CD4-positive, alpha-beta T cell (primary cell): ENCODE measurements around the gene GSTM4. TPM values are rescaled to one million over a fixed set of nuclear protein-coding genes. Genes with fewer than 3 reads are reported as not detected.
A peak's percentile ranks its signal among the peaks of the same experiment; 100 is the strongest.

ENCODE experiments used
- ATAC-seq: fragments of 200-7000 bp; cut with Tn5 transposase; one replicate; pipeline ENCODE4 v1.10.0; 2022; ENCODE audit warnings: mild to moderate bottlenecking; ENCODE audit not compliant: poor library complexity
- CTCF ChIA-PET: fragments of 350-600 bp; sonication (Branson Sonifier 250); formaldehyde crosslinking; loops from one replicate; lab custom pipeline; 2021; ENCODE audit warnings: antibody characterized with exemption, inconsistent platforms; lab: Charles Lee
- POLR2A ChIA-PET: fragments of 350-600 bp; sonication (Branson Sonifier 250); formaldehyde crosslinking; loops from one replicate; lab custom pipeline; 2021; ENCODE audit warnings: antibody characterized with exemption, inconsistent platforms; lab: Charles Lee
- DNase-seq, 14 experiments: peaks; one replicate each; pipeline ENCODE4 v3.0.0-alpha.2; 2013 to 2020; ENCODE audit warnings: mixed read lengths in 2 of 14
- H3K27ac ChIP-seq, 2 donors: one replicate each; pipeline versions ENCODE4 v1.5.1 to v1.7.0; 2013; ENCODE audit warnings: low read length in 2 of 2, low read depth in 1 of 2, mild to moderate bottlenecking in 1 of 2
- H3K27me3 ChIP-seq, 2 experiments: 1 replicate in 1 of 2; 2 replicates in 1 of 2; pipeline versions ENCODE4 v1.6.1 to v1.7.0; 2013; ENCODE audit warnings: low read length in 2 of 2, control low read depth in 1 of 2, mild to moderate bottlenecking in 1 of 2, moderate library complexity in 1 of 2; ENCODE audit not compliant: insufficient read depth in 2 of 2, control insufficient read depth in 1 of 2
- H3K36me3 ChIP-seq: one replicate; pipeline ENCODE4 v1.6.1; 2013; ENCODE audit warnings: low read length, control low read depth; ENCODE audit not compliant: insufficient read depth
- H3K4me1 ChIP-seq: one replicate; pipeline ENCODE4 v1.6.1; 2013; ENCODE audit warnings: low read length, control low read depth; ENCODE audit not compliant: insufficient read depth
- H3K4me3 ChIP-seq: one replicate; pipeline ENCODE4 v1.5.1; 2013; ENCODE audit warnings: mild to moderate bottlenecking, low read length, moderate library complexity
- H3K9me3 ChIP-seq, 2 experiments: 1 replicate in 1 of 2; 2 replicates in 1 of 2; pipeline versions ENCODE4 v1.6.1 to v1.7.0; 2013; ENCODE audit warnings: low read length in 2 of 2, mild to moderate bottlenecking in 2 of 2, control low read depth in 1 of 2, moderate library complexity in 1 of 2; ENCODE audit not compliant: control insufficient read depth in 1 of 2, insufficient read depth in 1 of 2
- H3K27ac Mint-ChIP-seq: one replicate; pipeline ENCODE4 v1.8.0; 2020; ENCODE audit warnings: mixed read lengths
- H3K27me3 Mint-ChIP-seq: one replicate; pipeline ENCODE4 v1.8.0; 2021; ENCODE audit warnings: mixed read lengths
- H3K36me3 Mint-ChIP-seq: one replicate; pipeline ENCODE4 v1.8.0; 2021; ENCODE audit warnings: low read depth, mixed read lengths
- H3K4me1 Mint-ChIP-seq: one replicate; pipeline ENCODE4 v1.8.0; 2021; ENCODE audit warnings: low read depth, mixed read lengths
- H3K4me3 Mint-ChIP-seq: one replicate; pipeline ENCODE4 v1.8.0; 2020; ENCODE audit warnings: mild to moderate bottlenecking, mixed read lengths
- H3K9me3 Mint-ChIP-seq: one replicate; pipeline ENCODE4 v1.8.0; 2020; ENCODE audit warnings: mixed read lengths
- CTCF ChIP-seq: fragments of 200-600 bp; IDR thresholded peaks from one replicate; pipeline ENCODE4 v1.8.0; 2022; ENCODE audit warnings: antibody characterized with exemption, mild to moderate bottlenecking
- intact Hi-C, 2 experiments: fragments of 100-400 bp; cut with DNase I in 1 of 2; cut with micrococcal nuclease in 1 of 2; formaldehyde crosslinking; loops; one replicate each; pipeline versions ENCODE4 v1.15.1 to v1.9.0; 2023 to 2025; cut with DNase I, micrococcal nuclease
- total RNA-seq, 174 experiments: library from RNA in 2 of 174; stranded (reverse) in 2 of 174; gene quantifications; one replicate each; pipeline ENCODE4 v1.2.3 and lab custom pipeline; 2021 to 2026

Gene GSTM4
- total RNA-seq, 2 experiments from 2014 or later, result 17.7 to 20.7 TPM

- ATAC-seq (no peak), DNase-seq (peak in 1 of 14 experiments; percentile 14)
- no peak overlapping the region for H3K27ac ChIP-seq
- intact Hi-C loops, result loop anchor here in 1 of 2 experiments (5.0 kb wide), 1 partner anchor 40 kb away; no protein-coding TSS in a partner anchor
- Mint-ChIP-seq H3K27me3 (no peaks in the 10 kb centered on the region), H3K36me3 (peaks cover 51% of the 10 kb centered on the region), H3K9me3 (no peaks in the 10 kb centered on the region), H3K27ac (no peak overlapping the region), H3K4me3 (no peak overlapping the region), H3K4me1 (peaks cover 14% of the 10 kb centered on the region)
- H3K27me3 ChIP-seq, result no peaks in the 10 kb centered on the region
- peaks cover 9% of the 10 kb centered on the region for H3K4me1 ChIP-seq
- no peak overlapping the region for H3K4me3 ChIP-seq
- peaks cover 50% of the 10 kb centered on the region for H3K36me3 ChIP-seq
- CTCF ChIA-PET, result interaction anchor here (1.8 kb wide), 1 partner anchor 86 kb away, joined by 6 read pairs; no protein-coding TSS in a partner anchor
- no peak for TF ChIP-seq CTCF
- POLR2A ChIA-PET, result no interaction called here
- H3K9me3 ChIP-seq, result no peaks in the 10 kb centered on the region
Measured at GRCh38 chr1:109631513-109632505, 24.1 kb upstream of the GSTM4 start.

DNA sequence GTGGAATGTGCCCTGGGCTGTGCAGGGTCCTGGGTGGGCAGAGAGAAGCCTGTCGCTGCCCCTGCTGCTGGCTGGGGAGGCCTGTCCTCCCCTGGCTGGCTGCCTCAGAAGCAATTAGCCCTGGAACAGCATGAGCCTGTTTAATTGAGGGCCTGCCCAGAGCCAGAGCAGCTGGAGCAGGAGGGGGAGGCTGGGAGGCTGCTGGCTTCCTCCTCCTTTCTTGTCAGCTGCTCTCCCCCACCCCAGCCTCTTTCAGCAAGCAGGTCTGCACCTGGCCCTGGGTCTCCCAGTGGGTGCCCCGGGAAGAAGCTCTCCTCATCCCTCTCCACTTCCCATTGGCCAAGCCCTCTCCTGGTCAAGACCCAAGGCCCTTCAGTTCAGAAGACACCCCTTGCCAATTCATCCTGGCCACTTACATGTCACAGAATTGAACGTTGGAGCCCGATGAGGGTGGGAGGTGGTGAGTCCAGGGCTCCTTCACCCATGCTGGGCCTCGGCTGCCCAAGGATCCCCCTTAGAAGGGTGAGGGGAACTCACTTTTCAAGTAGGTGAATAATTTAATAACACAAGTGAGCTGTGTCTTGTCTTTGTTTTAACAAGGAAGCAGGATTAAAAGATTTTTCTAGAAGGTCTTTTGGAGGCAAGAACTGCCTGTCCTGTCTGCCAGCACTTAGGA, 23.1 kb upstream of the GSTM4 start:
- intact Hi-C loops, result loop anchor here in 1 of 2 experiments (5.0 kb wide), 1 partner anchor 41 kb away; no protein-coding TSS in a partner anchor
- Histone ChIP-seq H3K36me3 (peaks cover 40% of the 10 kb centered on the region), H3K27me3 (no peaks in the 10 kb centered on the region), H3K4me3 (no peak overlapping the region), H3K9me3 (no peaks in the 10 kb centered on the region), H3K4me1 (peaks cover 9% of the 10 kb centered on the region), H3K27ac (no peak overlapping the region)
- ATAC-seq (no peak), DNase-seq (peak in 1 of 14 experiments; percentile 11)
- ChIA-PET POLR2A (no interaction called here), CTCF (interaction anchor here (0.8 to 1.8 kb wide), 2 partner anchors 87 to 351 kb away, joined by 3 to 6 read pairs; no protein-coding TSS in a partner anchor)
- Mint-ChIP-seq H3K27ac (no peak overlapping the region), H3K9me3 (no peaks in the 10 kb centered on the region), H3K36me3 (peaks cover 41% of the 10 kb centered on the region), H3K4me3 (no peak overlapping the region), H3K4me1 (peaks cover 14% of the 10 kb centered on the region), H3K27me3 (no peaks in the 10 kb centered on the region)
- no peak for TF ChIP-seq CTCF

DNA sequence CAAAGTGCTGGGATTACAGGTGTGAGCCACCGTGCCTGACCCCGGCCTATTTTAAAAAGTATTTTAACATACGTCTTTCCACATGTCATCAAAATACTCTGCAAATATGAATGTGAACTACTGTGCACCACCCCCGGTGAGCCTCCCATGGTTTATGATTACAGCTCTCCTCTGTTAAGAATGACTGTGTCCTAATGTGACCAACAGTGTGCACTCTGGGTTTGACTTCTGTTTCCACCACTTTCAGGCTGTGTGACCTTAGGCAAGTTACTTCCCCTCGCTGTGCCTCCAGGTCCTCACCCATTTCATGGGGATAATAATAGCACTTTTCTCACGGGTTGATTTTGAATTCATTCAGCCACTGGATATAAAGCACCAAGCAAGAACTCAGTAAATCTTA, 21.6 kb upstream of the GSTM4 start:
- Histone ChIP-seq H3K9me3 (no peaks in the 10 kb centered on the region), H3K4me1 (peaks cover 9% of the 10 kb centered on the region), H3K4me3 (no peak overlapping the region), H3K27ac (no peak overlapping the region), H3K27me3 (no peaks in the 10 kb centered on the region), H3K36me3 (peaks cover 25% of the 10 kb centered on the region)
- DNase-seq (peak in 1 of 14 experiments; percentile 7), ATAC-seq (no peak)
- H3K27me3 Mint-ChIP-seq, result no peaks in the 10 kb centered on the region
- TF ChIP-seq CTCF, result no peak
- intact Hi-C loops, result loop anchor here in 1 of 2 experiments (5.0 kb wide), 1 partner anchor 42 kb away; no protein-coding TSS in a partner anchor
- H3K9me3 Mint-ChIP-seq, result no peaks in the 10 kb centered on the region
- peaks cover 14% of the 10 kb centered on the region for H3K4me1 Mint-ChIP-seq
- POLR2A ChIA-PET, result interaction anchor here (1.0 to 1.2 kb wide), 2 partner anchors 86 to 88 kb away, joined by 4 read pairs; partner anchors contain the start of gene GNAI3
- H3K36me3 Mint-ChIP-seq, result peaks cover 27% of the 10 kb centered on the region
- no peak overlapping the region for H3K4me3 Mint-ChIP-seq
- no peak overlapping the region for H3K27ac Mint-ChIP-seq
- CTCF ChIA-PET, result interaction anchor here (1.5 kb wide), 1 partner anchor 15 kb away, joined by 3 read pairs; no protein-coding TSS in a partner anchor
